ENCODE measurements around the gene SRA1.

Gene SRA1

DNA sequence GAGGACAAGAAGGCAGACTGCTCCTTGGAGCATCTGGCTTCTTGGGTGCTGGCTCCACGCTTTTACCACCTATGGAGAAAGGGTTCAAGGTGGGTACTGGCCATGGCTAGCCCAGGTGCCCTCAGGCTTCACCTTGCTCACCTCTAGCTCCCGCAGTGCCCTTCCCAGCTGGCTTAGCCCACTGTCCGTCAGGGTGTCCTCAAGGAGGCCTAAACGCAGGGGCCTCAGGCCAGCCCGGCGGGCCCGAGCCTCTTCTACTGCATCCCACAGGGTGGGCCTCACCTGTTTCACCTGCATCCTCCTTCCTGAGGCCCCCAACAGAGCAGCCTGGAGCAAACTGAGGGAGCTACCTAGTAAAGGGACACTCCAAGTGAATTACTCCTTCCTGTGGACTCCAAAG is 16.4 kb upstream of the SRA1 start:
- Histone ChIP-seq H3K4me3 (ENCODE audit: insufficient read depth, low read depth, low read length, poor library complexity, severe bottlenecking) (no peak overlapping the region), H3K27ac (ENCODE audit: insufficient read depth, low read length, poor library complexity, severe bottlenecking) (no peak overlapping the region), H3K27me3 (replicated peaks; ENCODE audit: control insufficient read depth, insufficient read depth, low read length, poor library complexity, severe bottlenecking) (no peaks in the 10 kb centered on the region), H3K4me1 (ENCODE audit: control insufficient read depth, insufficient read depth, low read length, poor library complexity, severe bottlenecking) (peaks cover 2% of the 10 kb centered on the region), H3K9me3 (ENCODE audit: control insufficient read depth, low read length) (no peaks in the 10 kb centered on the region), H3K36me3 (ENCODE audit: control insufficient read depth, insufficient read depth, low read length) (peaks cover 9% of the 10 kb centered on the region)
- no peak for DNase-seq

DNA sequence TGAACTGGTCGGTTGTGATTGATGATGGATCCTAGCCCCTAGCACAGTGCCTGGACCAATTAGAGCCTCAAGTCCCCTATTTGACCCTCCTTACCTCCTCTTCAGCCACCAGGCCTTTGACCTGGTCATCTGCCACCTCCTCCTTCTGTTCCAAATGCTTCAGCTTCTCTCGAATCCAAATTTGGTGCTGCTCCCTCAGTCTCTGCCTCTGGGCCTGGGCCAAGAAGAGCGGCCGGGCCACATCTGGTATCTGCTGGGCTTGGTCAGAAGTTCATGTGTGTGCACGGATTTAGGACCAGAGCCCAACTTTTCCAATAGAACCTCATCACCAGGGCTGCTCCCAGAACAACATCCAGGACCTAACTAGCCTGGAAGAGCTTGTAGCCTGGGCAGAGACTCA is 13.8 kb upstream of the SRA1 start:
- no peak for DNase-seq
- Histone ChIP-seq H3K27ac (ENCODE audit: insufficient read depth, low read length, poor library complexity, severe bottlenecking) (no peak overlapping the region), H3K9me3 (ENCODE audit: control insufficient read depth, low read length) (no peaks in the 10 kb centered on the region), H3K27me3 (replicated peaks; ENCODE audit: control insufficient read depth, insufficient read depth, low read length, poor library complexity, severe bottlenecking) (no peaks in the 10 kb centered on the region), H3K4me3 (ENCODE audit: insufficient read depth, low read depth, low read length, poor library complexity, severe bottlenecking) (no peak overlapping the region), H3K4me1 (ENCODE audit: control insufficient read depth, insufficient read depth, low read length, poor library complexity, severe bottlenecking) (peaks cover 4% of the 10 kb centered on the region), H3K36me3 (ENCODE audit: control insufficient read depth, insufficient read depth, low read length) (peaks cover 21% of the 10 kb centered on the region)

DNA sequence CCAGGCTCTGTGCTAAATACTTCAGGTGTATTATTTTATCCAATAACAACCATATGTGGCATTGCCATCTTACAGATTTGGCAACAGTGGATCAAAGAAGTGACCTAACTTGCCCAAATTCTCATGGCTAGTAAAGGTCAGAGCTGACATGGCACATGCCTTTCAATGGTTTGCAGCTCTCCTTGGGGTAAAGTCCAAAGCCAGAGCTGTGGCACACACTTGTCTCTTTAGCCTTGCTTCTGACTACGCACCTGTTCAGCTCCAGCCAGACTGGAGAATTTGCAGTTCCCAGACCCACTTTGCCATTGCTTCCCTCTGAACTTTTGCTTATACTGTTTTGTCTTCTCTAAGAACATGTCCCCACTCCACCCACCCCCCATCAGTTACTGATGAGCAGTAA is 13.2 kb upstream of the SRA1 start:
- Histone ChIP-seq H3K4me1 (ENCODE audit: control insufficient read depth, insufficient read depth, low read length, poor library complexity, severe bottlenecking) (peaks cover 8% of the 10 kb centered on the region), H3K36me3 (ENCODE audit: control insufficient read depth, insufficient read depth, low read length) (peaks cover 21% of the 10 kb centered on the region), H3K4me3 (ENCODE audit: insufficient read depth, low read depth, low read length, poor library complexity, severe bottlenecking) (no peak overlapping the region), H3K27ac (ENCODE audit: insufficient read depth, low read length, poor library complexity, severe bottlenecking) (no peak overlapping the region), H3K27me3 (replicated peaks; ENCODE audit: control insufficient read depth, insufficient read depth, low read length, poor library complexity, severe bottlenecking) (no peaks in the 10 kb centered on the region), H3K9me3 (ENCODE audit: control insufficient read depth, low read length) (no peaks in the 10 kb centered on the region)
- no peak for DNase-seq

DNA sequence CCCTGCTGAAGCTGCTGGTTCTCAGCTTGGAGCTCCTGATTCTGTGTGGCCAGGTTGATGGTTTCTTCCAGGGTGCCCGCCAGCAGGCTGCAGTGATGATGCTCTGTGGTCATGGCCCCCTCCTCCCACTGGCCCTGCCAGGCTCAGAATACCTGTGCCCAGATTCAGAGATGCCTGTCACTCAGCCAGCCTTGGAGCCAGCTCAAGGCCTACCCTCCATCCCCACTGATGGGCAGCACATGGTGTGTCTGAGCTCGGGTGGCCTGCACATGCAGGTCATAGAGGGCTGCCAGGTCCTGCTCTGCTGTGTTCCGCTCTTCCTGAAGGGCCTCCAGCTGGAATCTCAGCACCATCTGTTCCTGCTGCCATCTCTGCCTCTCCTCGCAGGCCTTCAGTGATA is 12.8 kb upstream of the SRA1 start:
- H3K4me1 ChIP-seq (ENCODE audit: control insufficient read depth, insufficient read depth, low read length, poor library complexity, severe bottlenecking) = peaks cover 13% of the 10 kb centered on the region
- peak overlapping the region; percentile 79 for H3K27ac ChIP-seq (ENCODE audit: insufficient read depth, low read length, poor library complexity, severe bottlenecking)
- H3K27me3 ChIP-seq (replicated peaks; ENCODE audit: control insufficient read depth, insufficient read depth, low read length, poor library complexity, severe bottlenecking) = no peaks in the 10 kb centered on the region

DNA sequence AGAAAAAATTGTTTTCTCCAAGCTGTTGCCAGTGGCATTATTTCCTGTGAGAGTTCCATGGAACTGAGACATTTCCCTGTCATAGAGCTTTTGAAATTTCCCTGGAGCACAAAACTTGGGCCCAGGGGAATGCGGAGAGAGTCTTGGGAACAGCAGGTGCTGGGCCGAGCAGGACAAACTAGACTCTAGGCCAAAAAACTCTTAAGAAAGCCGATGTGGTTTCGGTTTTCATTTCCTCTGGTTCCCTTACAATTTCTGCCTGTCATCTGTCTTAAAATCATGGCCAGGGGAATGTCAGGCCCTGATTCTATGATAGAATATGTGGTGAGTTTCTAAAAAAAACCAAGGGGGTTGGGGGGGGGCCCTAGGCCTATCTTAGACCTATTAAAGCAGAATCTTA is 11.9 kb upstream of the SRA1 start:
- Histone ChIP-seq H3K27ac (ENCODE audit: insufficient read depth, low read length, poor library complexity, severe bottlenecking) (peak overlapping the region; percentile 79), H3K36me3 (ENCODE audit: control insufficient read depth, insufficient read depth, low read length) (peaks cover 21% of the 10 kb centered on the region), H3K4me3 (ENCODE audit: insufficient read depth, low read depth, low read length, poor library complexity, severe bottlenecking) (peak overlapping the region; percentile 22), H3K27me3 (replicated peaks; ENCODE audit: control insufficient read depth, insufficient read depth, low read length, poor library complexity, severe bottlenecking) (no peaks in the 10 kb centered on the region), H3K4me1 (ENCODE audit: control insufficient read depth, insufficient read depth, low read length, poor library complexity, severe bottlenecking) (peaks cover 15% of the 10 kb centered on the region), H3K9me3 (ENCODE audit: control insufficient read depth, low read length) (no peaks in the 10 kb centered on the region)
- no peak for DNase-seq

More for the DNA sequence above, 12.8 kb upstream of the SRA1 start:
- Histone ChIP-seq H3K9me3 (ENCODE audit: control insufficient read depth, low read length) (no peaks in the 10 kb centered on the region), H3K4me3 (ENCODE audit: insufficient read depth, low read depth, low read length, poor library complexity, severe bottlenecking) (no peak overlapping the region), H3K36me3 (ENCODE audit: control insufficient read depth, insufficient read depth, low read length) (peaks cover 21% of the 10 kb centered on the region)
- no peak for DNase-seq

DNA sequence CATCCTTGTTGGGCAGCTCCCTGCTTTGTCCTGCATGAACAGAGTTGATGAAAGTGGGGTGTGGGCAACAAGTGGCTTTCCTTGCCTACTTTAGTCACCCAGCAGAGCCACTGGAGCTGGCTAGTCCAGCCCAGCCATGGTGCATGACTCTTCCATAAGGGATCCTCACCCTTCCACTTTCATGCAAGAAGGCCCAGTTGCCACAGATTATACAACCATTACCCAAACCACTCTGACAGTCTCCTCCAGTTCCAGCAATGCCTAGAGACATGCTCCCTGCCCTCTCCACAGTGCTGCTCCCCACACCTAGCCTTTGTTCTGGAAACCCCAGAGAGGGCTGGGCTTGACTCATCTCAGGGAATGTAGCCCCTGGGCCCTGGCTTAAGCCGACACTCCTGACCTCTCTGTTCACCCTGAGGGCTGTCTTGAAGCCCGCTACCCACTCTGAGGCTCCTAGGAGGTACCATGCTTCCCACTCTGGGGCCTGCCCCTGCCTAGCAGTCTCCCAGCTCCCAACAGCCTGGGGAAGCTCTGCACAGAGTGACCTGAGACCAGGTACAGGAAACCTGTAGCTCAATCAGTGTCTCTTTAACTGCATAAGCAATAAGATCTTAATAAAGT is 11.3 kb upstream of the SRA1 start:
- H3K4me3 ChIP-seq (ENCODE audit: insufficient read depth, low read depth, low read length, poor library complexity, severe bottlenecking) = no peak overlapping the region
- no peaks in the 10 kb centered on the region for H3K9me3 ChIP-seq (ENCODE audit: control insufficient read depth, low read length)
- no peaks in the 10 kb centered on the region for H3K27me3 ChIP-seq (replicated peaks; ENCODE audit: control insufficient read depth, insufficient read depth, low read length, poor library complexity, severe bottlenecking)
- peaks cover 21% of the 10 kb centered on the region for H3K36me3 ChIP-seq (ENCODE audit: control insufficient read depth, insufficient read depth, low read length)
- H3K4me1 ChIP-seq (ENCODE audit: control insufficient read depth, insufficient read depth, low read length, poor library complexity, severe bottlenecking) = peaks cover 19% of the 10 kb centered on the region
- H3K27ac ChIP-seq (ENCODE audit: insufficient read depth, low read length, poor library complexity, severe bottlenecking) = peak overlapping the region; percentile 79
- no peak for DNase-seq

DNA sequence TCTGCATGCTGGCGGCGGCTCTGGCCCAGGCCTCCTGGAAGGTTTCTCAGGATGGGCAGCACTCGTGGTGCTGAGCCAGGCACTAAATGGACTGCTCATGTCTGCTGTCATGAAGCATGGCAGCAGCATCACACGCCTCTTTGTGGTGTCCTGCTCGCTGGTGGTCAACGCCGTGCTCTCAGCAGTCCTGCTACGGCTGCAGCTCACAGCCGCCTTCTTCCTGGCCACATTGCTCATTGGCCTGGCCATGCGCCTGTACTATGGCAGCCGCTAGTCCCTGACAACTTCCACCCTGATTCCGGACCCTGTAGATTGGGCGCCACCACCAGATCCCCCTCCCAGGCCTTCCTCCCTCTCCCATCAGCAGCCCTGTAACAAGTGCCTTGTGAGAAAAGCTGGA is 10.6 kb upstream of the SRA1 start:
- Histone ChIP-seq H3K36me3 (ENCODE audit: control insufficient read depth, insufficient read depth, low read length) (peaks cover 21% of the 10 kb centered on the region), H3K4me1 (ENCODE audit: control insufficient read depth, insufficient read depth, low read length, poor library complexity, severe bottlenecking) (peaks cover 22% of the 10 kb centered on the region), H3K27ac (ENCODE audit: insufficient read depth, low read length, poor library complexity, severe bottlenecking) (no peak overlapping the region), H3K4me3 (ENCODE audit: insufficient read depth, low read depth, low read length, poor library complexity, severe bottlenecking) (no peak overlapping the region), H3K9me3 (ENCODE audit: control insufficient read depth, low read length) (no peaks in the 10 kb centered on the region), H3K27me3 (replicated peaks; ENCODE audit: control insufficient read depth, insufficient read depth, low read length, poor library complexity, severe bottlenecking) (no peaks in the 10 kb centered on the region)
- DNase-seq = no peak

DNA sequence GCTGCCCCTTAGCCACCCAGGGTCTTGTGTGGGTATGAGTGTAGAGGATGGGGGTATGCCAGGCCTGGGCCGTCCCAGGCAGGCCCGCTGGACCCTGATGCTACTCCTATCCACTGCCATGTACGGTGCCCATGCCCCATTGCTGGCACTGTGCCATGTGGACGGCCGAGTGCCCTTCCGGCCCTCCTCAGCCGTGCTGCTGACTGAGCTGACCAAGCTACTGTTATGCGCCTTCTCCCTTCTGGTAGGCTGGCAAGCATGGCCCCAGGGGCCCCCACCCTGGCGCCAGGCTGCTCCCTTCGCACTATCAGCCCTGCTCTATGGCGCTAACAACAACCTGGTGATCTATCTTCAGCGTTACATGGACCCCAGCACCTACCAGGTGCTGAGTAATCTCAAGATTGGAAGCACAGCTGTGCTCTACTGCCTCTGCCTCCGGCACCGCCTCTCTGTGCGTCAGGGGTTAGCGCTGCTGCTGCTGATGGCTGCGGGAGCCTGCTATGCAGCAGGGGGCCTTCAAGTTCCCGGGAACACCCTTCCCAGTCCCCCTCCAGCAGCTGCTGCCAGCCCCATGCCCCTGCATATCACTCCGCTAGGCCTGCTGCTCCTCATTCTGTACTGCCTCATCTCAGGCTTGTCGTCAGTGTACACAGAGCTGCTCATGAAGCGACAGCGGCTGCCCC is 10.0 kb upstream of the SRA1 start:
- no peak for DNase-seq
- no peak overlapping the region for H3K27ac ChIP-seq (ENCODE audit: insufficient read depth, low read length, poor library complexity, severe bottlenecking)
- peaks cover 21% of the 10 kb centered on the region for H3K36me3 ChIP-seq (ENCODE audit: control insufficient read depth, insufficient read depth, low read length)
- H3K4me1 ChIP-seq (ENCODE audit: control insufficient read depth, insufficient read depth, low read length, poor library complexity, severe bottlenecking) = peaks cover 22% of the 10 kb centered on the region
- H3K4me3 ChIP-seq (ENCODE audit: insufficient read depth, low read depth, low read length, poor library complexity, severe bottlenecking) = no peak overlapping the region
- H3K9me3 ChIP-seq (ENCODE audit: control insufficient read depth, low read length) = no peaks in the 10 kb centered on the region
- no peaks in the 10 kb centered on the region for H3K27me3 ChIP-seq (replicated peaks; ENCODE audit: control insufficient read depth, insufficient read depth, low read length, poor library complexity, severe bottlenecking)

DNA sequence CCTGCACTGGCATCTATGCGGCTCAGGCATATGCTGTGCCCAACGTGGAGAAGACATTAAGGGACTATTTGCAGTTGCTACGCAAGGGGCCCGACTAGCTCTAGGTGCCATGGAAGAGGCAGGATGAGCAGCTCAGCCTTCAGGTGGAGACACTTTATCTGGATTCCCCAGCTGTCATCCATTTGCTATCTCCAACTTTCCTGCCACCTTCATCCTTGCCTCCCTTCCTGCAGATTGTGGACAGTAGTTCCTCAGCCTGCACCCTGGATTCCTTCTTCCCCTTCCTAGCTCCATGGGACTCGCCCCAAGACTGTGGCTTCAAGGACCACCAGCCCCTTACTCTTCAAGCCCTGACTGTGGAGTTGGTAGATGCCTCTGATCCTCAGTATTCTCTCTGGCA is 9.4 kb upstream of the SRA1 start:
- H3K4me3 ChIP-seq (ENCODE audit: insufficient read depth, low read depth, low read length, poor library complexity, severe bottlenecking) = no peak overlapping the region
- H3K36me3 ChIP-seq (ENCODE audit: control insufficient read depth, insufficient read depth, low read length) = peaks cover 21% of the 10 kb centered on the region
- DNase-seq = no peak
- H3K4me1 ChIP-seq (ENCODE audit: control insufficient read depth, insufficient read depth, low read length, poor library complexity, severe bottlenecking) = peaks cover 22% of the 10 kb centered on the region
- no peak overlapping the region for H3K27ac ChIP-seq (ENCODE audit: insufficient read depth, low read length, poor library complexity, severe bottlenecking)
- no peaks in the 10 kb centered on the region for H3K9me3 ChIP-seq (ENCODE audit: control insufficient read depth, low read length)
- no peaks in the 10 kb centered on the region for H3K27me3 ChIP-seq (replicated peaks; ENCODE audit: control insufficient read depth, insufficient read depth, low read length, poor library complexity, severe bottlenecking)

DNA sequence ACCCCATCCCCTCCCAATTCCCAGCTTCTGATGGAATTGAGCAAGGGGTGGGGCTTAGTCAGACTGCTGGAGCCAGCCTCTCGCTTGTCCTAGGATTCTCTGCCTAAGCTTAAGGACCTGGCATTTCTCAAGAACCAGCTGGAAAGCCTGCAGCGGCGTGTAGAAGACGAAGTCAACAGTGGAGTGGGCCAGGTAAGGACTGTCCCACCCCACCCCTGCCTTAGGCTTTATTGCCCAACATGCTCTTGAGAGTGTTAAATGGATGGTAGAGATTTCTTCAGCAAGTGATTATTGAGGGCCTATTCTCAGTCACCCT is 8.5 kb upstream of the SRA1 start:
- H3K4me1 ChIP-seq (ENCODE audit: control insufficient read depth, insufficient read depth, low read length, poor library complexity, severe bottlenecking) = peaks cover 22% of the 10 kb centered on the region
- H3K9me3 ChIP-seq (ENCODE audit: control insufficient read depth, low read length) = no peaks in the 10 kb centered on the region
- H3K36me3 ChIP-seq (ENCODE audit: control insufficient read depth, insufficient read depth, low read length) = peaks cover 26% of the 10 kb centered on the region
- H3K27me3 ChIP-seq (replicated peaks; ENCODE audit: control insufficient read depth, insufficient read depth, low read length, poor library complexity, severe bottlenecking) = no peaks in the 10 kb centered on the region
- H3K27ac ChIP-seq (ENCODE audit: insufficient read depth, low read length, poor library complexity, severe bottlenecking) = peak overlapping the region; percentile 89
- DNase-seq = no peak
- H3K4me3 ChIP-seq (ENCODE audit: insufficient read depth, low read depth, low read length, poor library complexity, severe bottlenecking) = peak overlapping the region; percentile 73
